ENCODE results near the gene POMT2.
"Not testable (repeated sequence)": the region's sequence is repeated elsewhere in the genome, so short reads cannot be mapped to it uniquely, and the experiment has no call there.

Gene POMT2

GRCh38 chr14:77320238-77320935 lies at the start of gene POMT2:
TSS of gene POMT2 (minus strand) at chr14:77320883. CDS start at chr14:77320681, 202 bp downstream.
- peak; percentile 57 to 58 for DNase-seq (ENCODE audit: low read depth in 2 of 2)

GRCh38 chr14:77369285-77369684 lies 48.6 kb upstream of the POMT2 start:
- DNase-seq (ENCODE audit: low read depth in 2 of 2) = no peak

GRCh38 chr14:77364146-77364545 lies 43.5 kb upstream of the POMT2 start:
- DNase-seq (ENCODE audit: low read depth in 2 of 2) = no peak

DNA sequence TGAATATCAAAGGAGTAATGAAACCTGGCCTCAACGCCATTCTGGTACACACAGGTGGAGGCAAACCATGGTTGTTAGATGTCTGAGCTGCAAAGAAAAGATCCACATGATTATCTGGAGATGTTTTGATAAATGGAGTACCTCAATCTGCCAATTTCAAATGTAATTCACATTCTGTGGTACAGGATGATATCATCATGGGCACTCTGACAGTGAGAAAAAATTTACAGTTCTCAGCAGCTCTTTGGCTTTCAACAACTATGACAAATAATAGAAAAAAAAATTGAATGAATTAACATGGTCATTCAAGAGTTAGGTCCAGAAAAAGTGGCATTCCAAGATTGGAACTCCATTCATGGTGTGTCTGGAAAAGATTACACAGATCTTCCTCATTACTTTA lies 38.9 kb upstream of the POMT2 start:
- DNase-seq (ENCODE audit: low read depth in 2 of 2) = no peak

- no peak for DNase-seq (ENCODE audit: low read depth in 2 of 2)
Measured at GRCh38 chr14:77356899-77357298, 36.2 kb upstream of the POMT2 start.

- DNase-seq (ENCODE audit: low read depth in 2 of 2) = no peak
Measured at GRCh38 chr14:77355811-77356210, 35.1 kb upstream of the POMT2 start.

GRCh38 chr14:77353469-77354141 lies 32.9 kb upstream of the POMT2 start:
- DNase-seq (ENCODE audit: low read depth in 2 of 2) = no peak

DNA sequence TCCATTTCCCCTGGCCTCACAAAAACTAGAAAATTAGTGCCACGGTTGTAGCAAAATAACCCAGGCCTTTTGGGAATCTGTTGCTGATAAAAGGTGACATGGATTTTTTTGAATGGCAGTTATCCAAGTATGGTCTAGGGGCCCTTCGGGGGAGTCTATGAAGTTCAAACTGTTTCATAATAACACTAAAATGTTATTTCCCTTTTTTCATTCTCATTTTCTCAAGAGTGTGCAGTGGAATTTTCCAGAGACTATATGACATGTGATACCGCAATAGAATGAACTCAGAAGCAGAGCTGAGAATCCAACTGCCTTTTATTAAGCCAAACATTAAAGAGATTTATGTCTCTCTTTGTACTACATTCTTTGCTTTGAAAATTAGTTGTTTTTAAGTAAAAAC lies 27.1 kb upstream of the POMT2 start:
- DNase-seq (ENCODE audit: low read depth in 2 of 2) = no peak

DNA sequence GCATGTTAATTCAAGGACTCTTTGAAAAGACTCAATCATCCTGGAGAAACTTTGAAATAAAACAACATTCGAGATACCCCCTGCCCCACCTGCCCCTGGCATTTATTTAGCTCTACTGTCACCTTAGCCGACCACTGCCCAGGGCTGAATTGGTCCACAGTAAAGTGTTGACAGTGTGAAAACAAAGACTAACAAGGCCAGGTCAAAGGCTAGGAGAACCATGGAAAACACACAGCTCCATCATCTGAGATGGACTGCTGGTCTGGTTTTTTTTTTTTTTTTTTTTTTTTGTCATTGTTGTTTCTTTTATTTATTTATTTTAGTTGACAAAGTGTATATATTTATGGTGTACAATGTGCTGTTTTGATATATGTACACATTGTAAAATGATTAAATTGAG lies 25.8 kb upstream of the POMT2 start:
- no peak for DNase-seq (ENCODE audit: low read depth in 2 of 2)

DNA sequence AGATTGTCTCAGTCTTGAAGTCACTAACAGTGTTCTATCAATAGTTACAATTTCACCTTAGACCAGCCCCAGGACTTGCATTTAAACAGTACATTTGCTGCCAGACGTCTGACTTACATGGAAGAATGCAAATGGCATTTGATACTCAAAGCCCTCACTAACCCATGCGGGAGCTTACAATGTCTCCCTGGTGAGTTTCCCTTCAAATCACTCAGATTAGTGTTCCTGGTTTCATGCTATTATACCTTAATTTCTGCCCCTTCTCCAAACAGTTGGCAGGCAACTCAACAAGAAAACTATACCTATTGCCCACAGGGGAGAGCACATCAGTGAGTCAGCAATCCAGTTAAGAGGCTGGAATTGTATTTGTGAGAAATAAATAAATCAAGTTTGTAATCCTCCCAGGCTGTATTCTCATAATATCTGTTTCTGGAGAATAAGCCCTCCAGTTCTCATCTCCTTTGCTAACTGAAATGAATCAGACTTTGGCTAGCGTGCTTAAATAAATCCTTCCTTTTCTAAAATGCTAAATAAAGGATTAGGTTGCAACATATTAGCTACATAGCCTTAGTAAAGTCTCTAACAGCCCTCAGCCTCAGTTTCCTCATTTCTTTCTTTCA lies 23.8 kb upstream of the POMT2 start:
- DNase-seq (ENCODE audit: low read depth in 2 of 2) = no peak

GRCh38 chr14:77343662-77344061 lies 23.0 kb upstream of the POMT2 start:
- DNase-seq (ENCODE audit: low read depth in 2 of 2) = no peak

GRCh38 chr14:77342726-77343397 lies 22.2 kb upstream of the POMT2 start:
- no peak for DNase-seq (ENCODE audit: low read depth in 2 of 2)

- DNase-seq (ENCODE audit: low read depth in 2 of 2) = no peak
Measured at GRCh38 chr14:77340389-77340788, 19.7 kb upstream of the POMT2 start.

DNA sequence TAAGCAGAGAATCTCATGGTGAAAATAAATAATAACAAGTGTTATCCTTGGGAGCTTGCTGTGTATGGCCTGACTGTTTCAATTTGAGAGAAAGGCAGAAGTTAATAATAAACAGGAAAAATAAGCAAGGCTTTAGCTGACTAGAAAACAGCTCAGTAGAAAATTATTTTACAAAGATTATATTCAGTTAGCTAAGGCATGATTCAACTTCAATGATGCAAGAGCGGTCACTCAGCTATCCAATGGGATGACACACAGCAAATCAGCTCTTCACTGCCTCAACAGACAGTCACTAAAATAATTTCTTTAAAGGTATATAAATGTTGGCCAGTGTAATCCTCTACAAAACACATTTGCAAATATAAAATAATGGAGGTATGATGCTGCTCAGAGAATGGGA lies 18.7 kb upstream of the POMT2 start:
- no peak for DNase-seq (ENCODE audit: low read depth in 2 of 2)

DNA sequence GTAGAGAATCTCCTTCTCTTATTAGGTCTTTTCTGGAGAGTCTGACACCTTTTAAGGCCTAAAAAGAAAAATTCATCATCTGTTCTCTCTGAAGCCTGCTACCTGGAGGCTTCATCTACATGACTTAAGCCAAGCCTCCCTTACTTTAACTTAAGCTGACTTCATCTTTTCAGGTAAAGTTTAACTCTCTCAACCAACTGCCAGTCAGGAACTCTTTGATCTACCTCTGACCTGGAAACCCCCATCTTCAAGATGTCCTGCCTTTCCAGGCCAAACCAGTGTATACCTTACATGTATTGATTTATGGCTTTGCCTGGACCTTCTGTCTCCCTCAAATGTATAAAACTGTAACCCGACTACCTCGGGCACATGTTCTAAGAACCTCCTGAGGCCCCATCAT lies 17.6 kb upstream of the POMT2 start:
- DNase-seq (ENCODE audit: low read depth in 2 of 2) = no peak

GRCh38 chr14:77337880-77338279 lies 17.2 kb upstream of the POMT2 start:
- no peak for DNase-seq (ENCODE audit: low read depth in 2 of 2)

DNA sequence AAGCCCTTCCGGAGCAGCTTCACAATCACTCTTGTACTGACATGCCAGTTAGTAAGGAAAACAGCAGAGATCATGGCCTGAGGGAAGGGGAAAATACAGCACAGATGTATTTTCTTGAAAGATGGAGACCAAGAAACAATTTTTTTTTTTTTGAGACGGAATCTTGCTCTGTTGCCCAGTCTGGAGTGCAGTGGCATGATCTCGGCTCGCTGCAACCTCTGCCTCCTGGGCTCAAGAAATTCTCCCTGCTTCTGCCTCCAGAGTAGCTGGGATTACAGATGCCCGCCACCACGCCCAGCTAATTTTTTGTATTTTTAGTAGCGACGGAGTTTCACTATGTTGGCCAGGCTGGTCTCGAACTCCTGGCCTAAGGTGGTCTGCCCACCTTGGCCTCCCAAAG lies 16.6 kb upstream of the POMT2 start:
- DNase-seq (ENCODE audit: low read depth in 2 of 2) = not testable (repeated sequence)

- DNase-seq (ENCODE audit: low read depth in 2 of 2) = no peak
Measured at GRCh38 chr14:77335576-77335975, 14.9 kb upstream of the POMT2 start.

DNA sequence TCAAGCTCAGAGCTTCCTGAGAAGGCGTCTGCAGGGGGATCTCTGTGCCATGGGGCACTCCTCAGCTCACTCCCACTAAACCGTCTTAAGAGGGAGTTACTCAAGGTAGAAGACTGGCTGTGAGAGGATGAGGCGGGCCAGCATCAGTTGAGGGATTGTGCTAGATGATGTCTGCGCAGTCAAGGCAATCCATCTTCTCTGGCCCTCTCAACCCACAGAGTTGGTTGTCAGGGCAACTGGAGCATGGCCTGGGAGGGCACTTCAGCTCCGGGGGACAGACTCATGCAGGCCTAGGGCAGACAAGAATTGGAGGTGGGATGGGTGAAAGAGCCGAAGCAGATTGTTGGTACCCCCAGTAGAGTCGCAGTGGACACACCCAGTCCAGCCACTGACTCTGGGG lies 9.2 kb upstream of the POMT2 start:
- DNase-seq (ENCODE audit: low read depth in 2 of 2) = no peak

DNA sequence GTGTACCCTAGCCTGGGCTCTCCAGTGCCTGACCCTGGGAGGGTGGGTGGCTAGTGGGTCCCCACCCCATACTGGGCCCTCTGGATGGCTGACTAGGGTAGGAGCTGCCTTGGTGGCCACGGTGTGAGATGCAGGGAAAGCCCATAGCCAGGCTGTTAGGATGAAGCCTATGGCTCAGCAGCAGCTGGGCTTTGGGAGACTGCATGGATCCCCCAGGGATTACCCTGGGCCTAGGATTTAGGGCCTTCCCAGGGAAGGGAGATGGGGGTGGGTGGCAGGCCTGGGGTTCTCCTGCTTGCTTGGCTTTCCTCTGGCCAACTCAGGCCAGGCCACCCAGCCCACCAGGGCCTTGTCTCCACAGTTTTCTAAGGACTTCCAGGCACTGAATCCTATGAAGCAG lies 6.4 kb upstream of the POMT2 start:
- no peak for DNase-seq (ENCODE audit: low read depth in 2 of 2)

- DNase-seq (ENCODE audit: low read depth in 2 of 2) = no peak
Measured at GRCh38 chr14:77325746-77326094, 5.0 kb upstream of the POMT2 start.

GRCh38 chr14:77324816-77325745 lies 4.4 kb upstream of the POMT2 start:
- DNase-seq (ENCODE audit: low read depth in 2 of 2) = no peak

Measured in fibroblast of skin of left biceps (primary cell).